Measurements from ENCODE around the gene ZBTB7C.

The ZBTB7C gene

DNA sequence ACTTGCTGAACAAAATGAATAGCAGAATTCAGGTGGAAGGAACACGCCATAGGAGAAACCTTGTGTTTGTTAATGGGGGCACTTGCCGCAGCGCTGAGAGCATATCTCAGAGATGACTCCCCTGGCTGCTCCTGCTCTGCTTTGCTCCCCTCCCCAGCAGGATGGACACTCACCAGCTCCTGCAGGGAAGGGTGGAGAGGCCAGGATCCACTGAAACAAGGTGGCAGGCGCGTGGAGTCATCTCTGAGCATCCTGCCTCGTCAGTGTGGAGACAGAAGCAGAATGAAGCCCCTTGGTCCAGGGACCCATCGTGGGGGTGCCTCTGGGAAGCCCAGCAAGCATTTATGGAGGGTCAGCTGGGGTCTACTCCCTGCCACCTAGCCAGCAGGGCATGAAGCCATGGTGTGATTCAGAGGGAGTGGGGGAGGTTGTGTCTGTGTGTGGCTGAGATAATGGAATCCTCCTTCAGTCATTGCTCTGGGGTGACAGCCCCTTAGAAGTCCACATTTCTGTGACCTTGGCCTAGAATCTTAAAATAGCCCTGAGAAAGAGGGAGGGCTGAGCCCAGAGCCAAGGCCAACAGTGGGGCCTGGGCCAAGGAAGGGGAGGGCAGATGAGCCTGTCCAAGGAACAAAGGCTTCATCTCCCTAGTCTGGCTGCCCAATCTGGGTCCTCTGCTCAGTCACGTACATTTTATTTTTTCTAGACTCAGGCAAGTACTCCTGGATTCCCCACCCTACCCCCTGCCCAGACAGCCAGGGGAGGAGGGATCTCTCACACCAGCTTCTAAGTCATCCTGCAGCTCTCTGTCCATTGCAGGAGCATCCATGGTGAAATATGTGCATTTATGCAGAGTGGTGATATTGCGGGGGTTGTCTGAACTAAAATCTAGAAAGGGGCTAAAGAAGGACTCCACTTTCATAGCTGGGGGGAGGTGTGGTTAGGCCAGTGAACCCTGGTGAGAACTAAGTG is 215.4 kb downstream of the ZBTB7C start:
- TF ChIP-seq SIN3A (IDR thresholded peaks at IDR 0.05; ENCODE audit: borderline replicate concordance, insufficient read depth, low read length): no peak
- no peak for TF ChIP-seq FOXP2 (optimal IDR thresholded peaks at IDR 0.05; ENCODE audit: borderline replicate concordance, extremely low read depth, extremely low read length, insufficient read depth)
- TF ChIP-seq POLR2AphosphoS5 (IDR thresholded peaks at IDR 0.05; ENCODE audit: low read depth, low read length): no peak
- TF ChIP-seq, protein P1, sequence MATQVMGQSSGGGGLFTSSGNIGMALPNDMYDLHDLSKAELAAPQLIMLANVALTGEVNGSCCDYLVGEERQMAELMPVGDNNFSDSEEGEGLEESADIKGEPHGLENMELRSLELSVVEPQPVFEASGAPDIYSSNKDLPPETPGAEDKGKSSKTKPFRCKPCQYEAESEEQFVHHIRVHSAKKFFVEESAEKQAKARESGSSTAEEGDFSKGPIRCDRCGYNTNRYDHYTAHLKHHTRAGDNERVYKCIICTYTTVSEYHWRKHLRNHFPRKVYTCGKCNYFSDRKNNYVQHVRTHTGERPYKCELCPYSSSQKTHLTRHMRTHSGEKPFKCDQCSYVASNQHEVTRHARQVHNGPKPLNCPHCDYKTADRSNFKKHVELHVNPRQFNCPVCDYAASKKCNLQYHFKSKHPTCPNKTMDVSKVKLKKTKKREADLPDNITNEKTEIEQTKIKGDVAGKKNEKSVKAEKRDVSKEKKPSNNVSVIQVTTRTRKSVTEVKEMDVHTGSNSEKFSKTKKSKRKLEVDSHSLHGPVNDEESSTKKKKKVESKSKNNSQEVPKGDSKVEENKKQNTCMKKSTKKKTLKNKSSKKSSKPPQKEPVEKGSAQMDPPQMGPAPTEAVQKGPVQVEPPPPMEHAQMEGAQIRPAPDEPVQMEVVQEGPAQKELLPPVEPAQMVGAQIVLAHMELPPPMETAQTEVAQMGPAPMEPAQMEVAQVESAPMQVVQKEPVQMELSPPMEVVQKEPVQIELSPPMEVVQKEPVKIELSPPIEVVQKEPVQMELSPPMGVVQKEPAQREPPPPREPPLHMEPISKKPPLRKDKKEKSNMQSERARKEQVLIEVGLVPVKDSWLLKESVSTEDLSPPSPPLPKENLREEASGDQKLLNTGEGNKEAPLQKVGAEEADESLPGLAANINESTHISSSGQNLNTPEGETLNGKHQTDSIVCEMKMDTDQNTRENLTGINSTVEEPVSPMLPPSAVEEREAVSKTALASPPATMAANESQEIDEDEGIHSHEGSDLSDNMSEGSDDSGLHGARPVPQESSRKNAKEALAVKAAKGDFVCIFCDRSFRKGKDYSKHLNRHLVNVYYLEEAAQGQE (IDR thresholded peaks at IDR 0.05; ENCODE audit: insufficient read depth in 1 of 2, low read depth in 2 of 2, low read length in 2 of 2): no peak
- no peak for TF ChIP-seq TAF1 (IDR thresholded peaks at IDR 0.05; ENCODE audit: borderline replicate concordance, insufficient read depth, low read length)

DNA sequence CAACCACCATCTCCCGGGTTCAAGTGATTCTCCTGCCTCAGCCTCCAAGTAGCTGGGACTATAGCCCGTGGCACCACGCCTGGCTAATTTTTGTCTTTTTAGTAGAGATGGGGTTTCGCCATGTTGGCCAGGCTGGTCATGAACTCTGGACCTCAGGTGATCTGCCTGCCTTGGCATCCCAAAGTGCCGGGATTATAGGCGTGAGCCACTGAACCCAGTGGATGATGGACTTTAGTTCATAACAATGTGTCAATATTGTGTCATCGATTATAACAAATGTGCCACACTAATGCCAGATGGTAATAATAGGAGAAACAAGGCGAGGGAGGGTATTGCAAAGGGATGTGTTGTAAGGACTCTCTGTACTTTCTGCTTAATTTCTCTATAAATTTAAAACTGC is 216.6 kb downstream of the ZBTB7C start:
- TF ChIP-seq SIN3A (IDR thresholded peaks at IDR 0.05; ENCODE audit: borderline replicate concordance, insufficient read depth, low read length) (no peak), POLR2AphosphoS5 (IDR thresholded peaks at IDR 0.05; ENCODE audit: low read depth, low read length) (no peak), FOXP2 (optimal IDR thresholded peaks at IDR 0.05; ENCODE audit: borderline replicate concordance, extremely low read depth, extremely low read length, insufficient read depth) (no peak), TAF1 (IDR thresholded peaks at IDR 0.05; ENCODE audit: borderline replicate concordance, insufficient read depth, low read length) (no peak)
- TF ChIP-seq, protein P1 (IDR thresholded peaks at IDR 0.05; ENCODE audit: insufficient read depth in 1 of 2, low read depth in 2 of 2, low read length in 2 of 2): no peak

DNA sequence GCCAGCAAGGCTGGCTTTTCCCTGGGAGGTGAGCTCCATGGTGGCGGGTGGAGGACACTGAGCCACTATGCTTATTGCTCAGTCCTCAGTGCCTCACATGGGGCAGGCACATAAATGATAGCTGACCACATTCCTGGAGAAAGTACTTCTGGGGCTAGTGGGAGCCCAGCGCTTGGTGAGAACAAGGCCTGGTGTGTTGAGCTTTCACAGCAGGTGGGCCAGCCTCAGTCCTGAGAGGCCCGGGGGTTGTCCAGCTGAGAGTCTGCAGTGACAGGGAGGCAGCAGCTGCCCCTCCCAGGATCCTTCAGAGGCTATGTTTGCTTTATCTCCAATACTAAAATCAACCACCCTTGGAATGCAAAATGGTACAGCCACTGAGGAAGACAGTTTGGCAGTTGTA is 217.7 kb downstream of the ZBTB7C start:
- TF ChIP-seq TAF1 (IDR thresholded peaks at IDR 0.05; ENCODE audit: borderline replicate concordance, insufficient read depth, low read length): no peak
- no peak for TF ChIP-seq SIN3A (IDR thresholded peaks at IDR 0.05; ENCODE audit: borderline replicate concordance, insufficient read depth, low read length)
- no peak for TF ChIP-seq POLR2AphosphoS5 (IDR thresholded peaks at IDR 0.05; ENCODE audit: low read depth, low read length)
- TF ChIP-seq, protein P1 (IDR thresholded peaks at IDR 0.05; ENCODE audit: insufficient read depth in 1 of 2, low read depth in 2 of 2, low read length in 2 of 2): no peak
- TF ChIP-seq FOXP2 (optimal IDR thresholded peaks at IDR 0.05; ENCODE audit: borderline replicate concordance, extremely low read depth, extremely low read length, insufficient read depth): no peak

DNA sequence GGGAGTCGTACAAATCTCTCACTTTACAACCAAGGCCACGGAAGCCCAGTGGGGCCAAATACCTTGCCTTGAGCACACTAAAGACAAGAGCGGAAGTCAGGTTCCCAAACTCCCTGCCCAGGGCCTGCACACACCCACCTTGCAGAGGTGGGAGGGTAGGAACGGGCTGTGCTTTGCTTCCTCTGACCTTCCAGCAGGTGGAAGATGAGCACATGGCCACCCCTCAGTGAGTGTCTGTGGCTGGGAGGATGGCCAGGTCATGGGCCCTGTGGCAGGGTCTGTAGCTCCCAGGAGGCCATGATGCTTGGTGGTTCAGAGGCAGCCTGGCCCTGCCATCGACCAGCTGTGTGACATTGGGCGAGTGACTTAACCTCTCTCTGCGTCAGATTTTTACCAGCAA is 218.2 kb downstream of the ZBTB7C start:
- TF ChIP-seq POLR2AphosphoS5 (IDR thresholded peaks at IDR 0.05; ENCODE audit: low read depth, low read length) (no peak), SIN3A (IDR thresholded peaks at IDR 0.05; ENCODE audit: borderline replicate concordance, insufficient read depth, low read length) (no peak), FOXP2 (optimal IDR thresholded peaks at IDR 0.05; ENCODE audit: borderline replicate concordance, extremely low read depth, extremely low read length, insufficient read depth) (no peak), TAF1 (IDR thresholded peaks at IDR 0.05; ENCODE audit: borderline replicate concordance, insufficient read depth, low read length) (no peak)
- TF ChIP-seq, protein P1 (IDR thresholded peaks at IDR 0.05; ENCODE audit: insufficient read depth in 1 of 2, low read depth in 2 of 2, low read length in 2 of 2): no peak
